Suppressor macrophage treated with lipopolysaccharide for 4 hours (primary cell): ENCODE data around the gene MBNL2.

Source experiments
- DNase-seq: peaks from one replicate; pipeline ENCODE4 v3.0.0-alpha.2; 2020

The MBNL2 gene

DNA sequence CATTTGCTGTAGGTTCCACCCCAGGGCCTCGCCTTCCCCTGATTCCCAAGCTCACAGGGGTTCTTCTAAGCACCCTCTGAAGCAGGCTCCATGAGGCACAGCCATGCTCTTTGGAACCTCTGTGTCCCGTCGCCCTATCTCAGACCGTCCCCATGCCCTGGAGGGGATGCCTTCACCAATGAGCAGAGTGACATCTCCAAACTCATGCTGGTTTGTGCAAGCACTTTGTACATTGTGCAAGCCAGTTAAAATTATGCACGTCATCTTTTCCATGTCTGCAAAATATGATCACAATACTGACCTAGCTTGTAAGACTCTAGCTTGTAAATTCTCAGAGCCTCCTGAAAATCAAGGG is 165.3 kb downstream of the MBNL2 start:
- DNase-seq, result peak; percentile 65

DNA sequence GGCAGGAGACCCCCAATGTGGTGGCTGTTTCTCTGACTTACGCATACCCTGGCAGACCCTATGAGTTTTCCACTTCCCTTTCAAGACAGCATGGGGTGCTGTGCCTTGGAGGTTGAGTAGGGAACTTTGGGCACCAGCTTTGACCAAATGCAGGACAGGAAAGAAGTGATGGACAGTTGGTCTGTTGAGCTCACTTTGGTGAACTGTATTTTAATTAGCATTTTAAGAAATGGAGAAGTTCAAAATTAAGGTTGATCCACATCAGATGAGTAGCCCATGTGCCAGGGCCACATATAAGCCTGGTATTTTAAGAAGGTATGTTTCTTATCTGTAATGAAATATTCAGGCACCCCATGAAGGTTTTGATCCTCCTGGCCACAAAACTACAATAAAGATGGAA is 165.8 kb downstream of the MBNL2 start:
- no peak for DNase-seq

DNA sequence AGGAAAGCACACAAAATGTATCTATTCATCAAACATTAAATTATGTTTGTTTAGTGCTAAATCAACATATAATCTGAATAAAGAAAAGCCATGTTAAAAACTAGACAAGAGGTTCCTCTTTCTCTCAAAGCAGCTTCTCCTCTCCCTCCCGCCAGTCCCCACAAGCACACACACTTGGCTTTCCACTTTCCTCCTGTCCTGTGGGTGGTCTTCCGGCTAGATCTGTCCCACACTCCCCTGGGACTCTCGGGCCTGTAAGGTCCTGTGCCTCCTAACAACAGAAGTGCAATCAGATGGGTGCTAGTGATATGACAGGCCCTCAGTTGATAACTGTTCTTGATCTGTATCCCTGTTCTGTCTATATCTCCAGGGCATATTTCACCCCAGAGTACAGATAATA is 166.2 kb downstream of the MBNL2 start:
- DNase-seq, result peak; percentile 15

DNA sequence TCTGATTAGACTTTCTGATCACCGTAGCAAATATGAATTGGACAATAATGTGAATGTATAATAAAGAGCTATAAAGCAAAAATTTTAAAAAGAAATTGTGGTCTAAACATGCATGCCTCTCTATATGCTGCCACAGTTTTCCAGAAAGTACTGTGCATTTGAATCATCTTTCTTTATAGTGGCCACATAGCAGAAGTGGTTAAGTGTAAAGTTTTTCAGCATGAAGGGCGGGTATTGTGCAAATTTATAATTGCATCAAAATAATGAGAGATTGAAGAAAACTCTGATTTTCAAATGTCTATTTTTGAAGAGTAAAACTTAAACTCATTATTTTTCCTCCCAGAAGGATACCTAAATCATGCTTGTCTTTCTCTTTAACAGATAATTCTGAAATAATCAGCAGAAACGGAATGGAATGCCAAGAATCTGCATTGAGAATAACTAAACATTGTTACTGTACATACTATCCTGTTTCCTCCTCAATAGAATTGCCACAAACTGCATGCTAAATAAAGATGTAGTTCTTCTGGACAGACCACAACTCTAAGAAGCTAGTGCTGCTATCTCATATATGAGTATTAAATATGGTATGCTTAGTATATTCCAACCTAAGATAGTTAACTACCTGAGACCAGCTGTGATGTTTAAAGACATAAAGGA is 168.9 kb downstream of the MBNL2 start:
- DNase-seq, result peak; percentile 21

DNA sequence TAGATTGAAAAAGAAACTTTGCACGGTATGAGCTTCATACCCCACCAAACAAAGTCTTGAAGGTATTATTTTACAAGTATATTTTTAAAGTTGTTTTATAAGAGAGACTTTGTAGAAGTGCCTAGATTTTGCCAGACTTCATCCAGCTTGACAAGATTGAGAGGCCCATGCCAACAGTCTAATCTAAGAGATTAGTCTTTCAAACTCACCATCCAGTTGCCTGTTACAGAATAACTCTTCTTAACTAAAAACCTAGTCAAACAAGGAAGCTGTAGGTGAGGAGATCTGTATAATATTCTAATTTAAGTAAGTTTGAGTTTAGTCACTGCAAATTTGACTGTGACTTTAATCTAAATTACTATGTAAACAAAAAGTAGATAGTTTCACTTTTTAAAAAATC is 169.9 kb downstream of the MBNL2 start:
- no peak for DNase-seq

DNA sequence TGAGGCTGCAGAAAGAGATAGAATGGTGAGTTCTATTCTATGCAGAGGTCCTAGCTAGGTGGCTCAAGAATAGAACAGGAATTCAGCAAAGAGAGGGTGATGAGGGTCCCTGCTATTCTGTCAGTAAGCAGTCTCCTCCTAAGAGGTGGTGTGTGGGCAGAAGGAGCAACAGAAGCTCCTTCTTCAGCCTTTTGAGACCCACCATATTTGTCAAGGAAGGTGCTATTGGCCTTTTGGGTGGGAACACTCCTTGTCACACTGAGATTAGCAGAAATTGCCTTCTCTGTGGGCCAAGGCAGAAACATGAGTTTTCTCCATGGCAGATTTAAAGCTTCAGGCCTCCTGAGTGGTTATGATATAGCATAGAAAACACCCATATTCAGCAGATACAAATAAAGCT is 172.4 kb downstream of the MBNL2 start:
- no peak for DNase-seq

DNA sequence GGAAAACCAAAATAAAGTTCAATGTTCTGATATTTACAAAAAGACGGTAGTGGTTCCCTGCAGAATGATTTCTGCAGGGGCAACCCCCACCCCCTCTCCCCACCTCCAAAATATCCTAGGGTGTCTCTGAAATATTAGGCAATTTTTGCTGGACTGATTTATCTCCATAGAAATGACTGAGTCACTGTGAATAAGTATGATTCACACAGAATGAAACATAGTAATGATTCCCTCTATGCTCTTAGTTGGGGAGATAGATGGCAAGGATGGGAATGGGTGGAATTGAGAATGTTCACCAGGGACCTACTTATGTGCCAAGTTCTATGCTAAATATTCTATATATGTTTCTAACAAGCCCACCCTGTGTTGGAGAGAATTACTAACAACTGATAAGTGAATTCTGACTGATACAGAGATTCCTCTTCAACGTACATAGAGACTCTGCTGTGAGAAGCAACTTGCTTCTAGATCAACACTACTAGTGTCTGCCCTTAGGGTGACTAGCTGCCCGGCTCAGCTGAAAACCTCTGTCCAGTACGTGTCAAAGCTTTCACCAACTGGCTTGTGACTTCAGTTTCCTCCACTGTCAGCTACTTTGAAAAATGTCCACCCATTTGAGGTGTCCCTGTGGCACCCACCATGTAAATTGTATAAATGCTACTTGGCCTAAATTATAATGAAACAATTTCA is 173.5 kb downstream of the MBNL2 start:
- peak; percentile 22 for DNase-seq

DNA sequence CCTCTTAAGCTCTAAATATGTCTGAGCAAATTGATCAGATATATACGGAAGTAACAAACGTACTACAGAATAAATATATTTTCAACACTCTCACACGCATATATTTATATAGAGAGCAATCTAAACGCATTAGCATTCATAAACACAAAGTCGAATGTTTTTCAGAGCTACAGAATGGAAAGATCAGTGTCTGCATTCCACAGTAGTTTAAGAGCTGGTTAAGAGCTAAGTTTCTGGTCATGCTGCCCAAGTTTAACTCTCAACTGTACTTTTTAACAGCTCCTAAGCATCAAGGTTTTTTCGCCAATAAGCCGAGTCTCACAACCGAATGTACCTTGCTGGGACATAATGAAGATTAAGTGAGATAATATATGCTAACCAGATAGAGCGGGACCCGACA is 175.1 kb downstream of the MBNL2 start:
- DNase-seq, result no peak

DNA sequence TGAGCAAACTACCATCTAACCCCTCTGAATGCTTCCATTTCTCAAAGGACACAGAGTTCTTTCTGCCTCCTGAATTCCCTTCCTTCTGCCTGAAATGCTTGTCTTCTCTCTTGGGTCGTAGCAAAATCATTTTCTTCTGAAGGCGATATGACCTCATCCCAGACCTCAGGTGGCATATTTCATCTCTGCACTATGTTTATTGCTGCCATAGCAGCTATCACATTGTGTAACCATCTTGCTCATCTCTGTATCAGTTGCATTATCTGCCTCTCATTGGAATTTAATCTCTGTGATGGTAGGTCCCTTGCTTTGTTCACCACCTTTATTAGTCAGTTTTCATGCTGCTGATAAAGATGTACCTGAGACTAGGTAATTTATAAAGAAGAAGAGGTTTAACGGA is 179.3 kb downstream of the MBNL2 start:
- DNase-seq, result no peak

DNA sequence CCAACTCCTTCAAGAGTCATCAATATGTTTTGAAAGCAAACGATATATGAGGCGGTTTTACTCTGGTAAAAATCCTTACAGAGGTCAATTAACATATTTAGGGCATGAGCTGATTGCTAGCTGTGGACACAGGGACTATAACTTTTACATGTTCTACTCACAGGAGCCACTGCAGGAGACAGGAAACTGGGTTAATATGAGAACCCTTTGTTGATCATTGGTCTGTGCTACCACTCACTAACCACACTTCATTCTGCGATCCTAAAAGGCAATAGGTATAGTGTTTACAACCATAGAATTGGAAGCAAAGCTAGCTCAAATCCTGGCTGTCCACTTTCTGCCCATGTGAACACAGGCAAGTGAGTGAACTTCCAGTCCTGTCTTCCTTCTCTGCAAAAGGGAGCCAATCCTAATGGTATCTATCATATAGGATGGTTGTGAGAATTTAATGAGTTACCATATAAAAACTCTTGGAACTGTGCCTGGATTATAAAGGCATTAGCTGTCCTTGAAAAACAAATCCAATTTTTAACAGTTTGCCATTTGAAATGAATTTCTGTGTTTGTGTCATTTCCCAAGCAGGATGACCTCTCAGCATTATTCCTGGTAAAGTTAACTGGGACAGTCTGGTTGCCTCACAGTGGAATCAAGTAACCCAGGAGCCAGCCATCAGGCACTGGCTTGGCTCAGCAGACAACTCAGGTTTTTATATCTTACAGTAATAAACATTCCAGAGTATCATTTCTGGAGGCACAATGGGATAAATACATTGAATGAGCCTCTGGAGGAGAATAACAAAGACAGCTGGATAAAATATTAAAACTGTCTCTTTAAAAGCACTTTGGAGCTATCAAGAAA is 182.0 kb downstream of the MBNL2 start:
- no peak for DNase-seq

DNA sequence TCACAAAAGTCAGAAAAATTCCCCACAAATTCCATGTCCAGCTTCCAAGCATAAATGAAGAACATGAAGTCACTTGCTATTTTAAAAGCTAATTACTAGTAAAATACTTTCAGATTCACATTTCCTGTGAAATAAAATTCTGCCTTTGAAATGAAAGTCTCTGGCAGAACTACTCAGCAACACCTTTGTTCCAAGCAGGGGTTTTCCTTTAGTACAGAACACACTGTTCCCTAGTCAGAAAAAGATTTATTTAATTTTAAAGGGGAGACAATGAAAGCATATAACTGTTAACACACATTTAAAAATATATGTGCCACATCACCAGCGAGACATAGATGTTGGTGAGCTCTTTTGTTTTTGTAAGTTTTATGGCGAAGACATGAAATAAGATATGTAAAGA is 185.4 kb downstream of the MBNL2 start:
- no peak for DNase-seq

DNA sequence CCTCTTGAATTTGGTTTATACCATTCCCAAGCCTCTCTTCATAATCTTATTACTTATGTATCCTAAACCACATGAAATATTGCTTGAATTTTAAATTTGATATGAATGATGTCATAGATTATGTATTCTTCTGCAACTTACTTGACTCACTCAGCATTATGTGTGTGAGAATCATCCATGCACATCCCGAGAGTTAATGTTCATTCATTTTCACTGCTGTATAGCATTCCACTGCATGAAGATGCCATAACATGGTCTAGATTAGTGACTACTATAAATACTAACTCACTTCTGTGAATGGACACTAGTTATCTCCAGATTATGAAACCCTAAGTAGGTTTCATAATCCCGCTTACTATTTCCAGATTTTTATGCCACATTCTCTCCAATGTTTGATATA is 186.8 kb downstream of the MBNL2 start:
- no peak for DNase-seq

DNA sequence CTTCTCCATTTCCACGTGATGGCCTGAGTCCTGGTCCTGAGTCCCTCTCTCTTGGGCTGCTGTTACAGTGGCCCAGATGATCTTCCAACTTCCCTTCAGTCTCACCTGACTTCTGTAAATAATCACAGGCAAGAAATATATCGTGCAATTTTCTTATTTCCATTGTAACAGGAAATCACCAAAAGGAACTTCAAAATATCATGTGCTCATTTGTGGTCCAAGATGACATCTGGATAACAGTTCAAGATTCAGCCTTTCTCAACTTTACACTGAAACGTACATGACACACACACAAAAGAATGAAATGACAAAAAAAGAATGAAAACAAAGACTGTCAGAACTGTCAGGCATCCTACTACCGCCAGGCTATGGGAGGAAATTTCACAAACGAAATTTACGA is 189.9 kb downstream of the MBNL2 start:
- no peak for DNase-seq

DNA sequence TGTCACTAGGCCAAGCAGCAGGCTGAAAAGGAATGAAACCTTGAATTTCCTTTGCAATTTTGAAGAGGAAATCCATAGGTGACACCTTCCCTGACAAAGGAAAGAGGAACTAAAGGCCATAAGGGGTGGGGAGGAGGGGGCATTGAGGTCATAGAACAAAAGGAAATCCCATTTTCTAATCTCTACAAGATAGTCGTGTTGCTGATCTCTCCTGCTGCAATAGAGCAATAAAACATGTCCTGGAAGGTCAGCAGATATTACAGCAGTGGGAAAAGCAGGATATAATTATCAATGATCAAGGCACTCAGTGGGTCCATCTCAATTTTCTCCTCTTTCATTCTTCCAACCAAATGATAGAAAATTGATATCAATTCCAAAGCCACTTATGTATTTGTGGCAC is 191.6 kb downstream of the MBNL2 start:
- DNase-seq, result no peak

DNA sequence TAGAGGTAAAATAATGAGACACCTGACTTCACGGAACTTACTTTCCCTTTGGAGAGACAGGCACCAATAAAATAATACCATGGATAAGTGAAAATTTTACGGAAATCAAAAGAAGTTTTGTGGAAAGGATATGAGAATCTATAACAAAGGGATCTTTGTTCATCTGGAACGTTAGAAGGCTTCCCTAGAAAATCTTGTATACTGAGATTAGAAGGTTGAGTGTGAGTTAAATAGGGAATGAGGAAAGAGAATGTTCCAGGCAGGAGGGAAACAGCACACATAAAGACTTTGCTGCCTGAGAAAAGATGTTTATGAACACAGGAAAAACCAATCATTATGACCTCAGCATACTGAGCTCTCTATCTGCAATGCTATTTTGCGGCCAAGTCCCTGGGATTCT is 192.3 kb downstream of the MBNL2 start:
- DNase-seq, result no peak

DNA sequence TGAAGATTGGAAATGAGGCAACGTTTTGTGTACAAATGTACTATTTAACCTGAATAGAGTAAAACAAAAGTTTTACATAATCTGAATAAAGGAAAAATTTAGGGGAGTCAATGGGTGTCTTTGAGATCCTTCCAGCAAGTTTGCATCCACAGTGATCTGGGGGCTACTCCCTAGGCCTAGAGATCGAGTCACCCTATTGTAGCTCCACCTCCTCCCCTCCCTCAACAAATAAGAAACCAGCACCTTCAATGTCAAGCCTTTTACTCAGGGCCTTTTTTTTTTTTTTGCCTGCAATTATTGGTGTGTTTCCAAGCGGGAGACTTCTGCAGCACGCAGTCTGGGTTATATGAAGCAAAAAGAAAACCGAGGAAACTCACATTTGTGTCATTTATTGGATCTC is 195.6 kb downstream of the MBNL2 start:
- DNase-seq, result no peak

DNA sequence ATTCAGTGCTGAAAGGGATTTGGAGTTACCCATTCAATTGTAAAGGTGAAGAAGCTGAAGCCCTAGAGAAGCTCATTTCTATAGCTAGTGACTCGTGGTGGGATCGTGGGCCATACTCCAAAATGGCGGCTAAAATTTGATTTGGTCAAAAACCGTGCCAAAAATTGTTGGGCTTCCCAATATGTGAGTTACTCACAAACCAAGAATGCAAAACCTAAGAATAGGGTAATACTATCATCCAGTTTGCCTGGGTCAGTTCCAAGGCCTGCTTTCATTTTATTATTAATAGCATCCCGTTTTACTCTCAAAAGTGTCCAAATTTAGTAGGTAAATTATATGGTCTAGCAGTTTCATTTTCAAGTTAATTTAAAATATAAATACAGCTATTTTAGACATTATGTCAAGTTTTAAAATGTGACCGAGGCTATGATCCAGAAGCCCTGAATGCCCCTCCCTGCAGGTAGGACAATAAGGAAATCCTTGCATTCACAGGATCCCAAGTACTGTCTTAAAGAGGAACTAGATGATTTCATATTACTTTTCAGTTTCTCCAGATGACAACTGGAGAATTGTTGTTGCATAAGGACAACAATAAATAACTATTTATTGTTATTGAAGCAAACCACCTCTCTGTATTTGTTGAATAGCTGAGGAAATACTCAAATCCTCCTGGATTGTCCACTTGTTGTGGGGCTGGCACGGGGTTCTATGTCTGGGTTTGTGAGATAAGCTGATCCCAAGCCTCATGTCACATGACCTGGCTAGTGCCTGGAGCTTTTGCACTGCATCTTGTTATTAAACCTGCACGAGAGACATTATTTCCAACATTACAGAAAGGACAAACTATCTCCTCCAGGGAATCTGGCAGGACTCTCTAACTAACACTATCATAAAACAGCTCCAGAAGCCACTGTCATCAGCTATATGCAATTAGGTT is 200.3 kb downstream of the MBNL2 start:
- DNase-seq, result no peak

DNA sequence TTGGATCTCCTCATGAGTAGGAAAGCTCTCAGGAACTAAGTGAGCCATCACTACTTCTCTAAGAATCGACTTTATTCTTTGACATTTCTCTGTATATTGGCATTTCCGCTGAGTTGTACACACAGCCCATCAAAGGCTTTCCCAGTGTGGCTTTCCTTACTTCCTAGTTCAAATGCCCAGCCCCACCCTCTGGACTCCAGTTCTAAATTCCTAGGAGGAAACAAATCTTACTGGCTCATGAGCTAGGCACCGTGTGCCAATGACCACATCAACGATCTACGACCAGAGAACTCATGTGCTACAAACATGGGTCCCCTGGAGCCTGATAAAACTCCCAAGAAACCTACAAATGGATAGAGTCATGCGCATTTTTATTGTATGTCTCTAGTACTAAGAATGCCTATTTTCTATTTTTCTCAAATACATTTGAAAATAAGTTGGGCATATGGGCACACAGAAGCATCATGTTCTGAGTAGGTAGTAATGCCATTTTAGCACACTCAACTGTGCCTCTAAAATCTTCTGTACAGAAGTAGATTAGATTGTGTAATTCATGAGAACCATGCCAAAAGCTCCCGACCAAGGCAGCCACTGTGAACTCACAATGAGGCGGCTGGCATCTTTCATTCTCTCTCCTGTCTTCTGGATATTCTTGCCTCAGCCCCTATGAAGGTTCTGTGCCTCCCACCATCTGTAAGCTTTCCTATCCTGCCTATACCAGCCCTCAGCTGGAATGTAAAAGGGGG is 201.3 kb downstream of the MBNL2 start:
- no peak for DNase-seq

DNA sequence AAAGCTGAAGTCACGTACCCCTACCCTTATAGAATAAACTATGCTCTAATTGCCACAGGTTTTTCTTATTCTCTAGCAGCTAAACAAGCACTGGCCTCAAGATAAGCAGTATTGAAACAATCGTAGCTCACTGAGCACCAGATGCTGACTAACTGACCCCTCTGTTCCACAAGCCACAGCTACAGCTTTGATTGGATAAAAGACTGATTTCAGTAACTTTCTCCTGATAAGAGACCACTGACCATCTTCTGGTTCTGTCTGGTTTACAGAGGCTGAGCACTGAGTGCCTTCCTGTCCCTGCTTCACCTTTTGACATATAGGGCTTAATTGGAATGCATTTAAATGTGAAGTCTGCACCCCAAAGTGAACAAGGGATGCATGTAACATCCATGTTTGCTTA is 203.5 kb downstream of the MBNL2 start:
- no peak for DNase-seq

DNA sequence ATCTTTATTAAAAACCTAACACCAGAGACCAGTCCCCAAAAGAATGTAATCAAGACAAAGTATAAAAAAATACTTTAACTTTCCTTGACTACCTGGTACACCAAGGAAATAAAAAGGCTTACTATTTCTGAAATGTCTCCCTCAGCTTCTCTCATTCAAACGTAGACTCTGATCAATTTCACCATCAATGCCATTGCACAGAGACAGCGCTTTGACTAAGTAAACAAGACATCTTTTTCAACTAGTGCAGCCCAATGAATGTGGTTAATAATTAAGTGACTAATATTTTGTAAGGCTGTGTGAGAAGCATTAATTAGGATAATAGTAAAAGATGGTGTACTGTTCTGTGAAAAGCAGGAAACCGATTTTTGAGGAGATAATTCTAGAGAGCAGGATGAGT is 204.6 kb downstream of the MBNL2 start:
- no peak for DNase-seq

DNA sequence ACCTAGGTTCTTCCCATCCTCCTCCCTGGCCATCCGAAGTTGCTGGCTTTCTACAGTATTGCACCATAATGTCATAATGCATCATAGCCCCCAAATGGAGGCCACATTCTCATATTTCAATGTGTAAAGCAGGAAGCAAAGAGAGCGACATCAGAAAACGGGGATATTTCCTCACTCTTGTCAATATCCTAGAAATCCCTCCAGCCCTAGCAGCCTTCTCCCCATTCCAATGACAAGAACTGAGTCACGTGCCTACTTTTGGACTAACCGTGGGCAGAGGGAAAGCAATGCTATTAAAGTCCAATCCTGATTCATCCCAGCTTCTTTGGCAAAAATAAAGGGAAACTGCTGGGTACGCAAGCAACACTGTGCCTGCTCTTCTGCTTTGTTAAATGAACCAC is 207.5 kb downstream of the MBNL2 start:
- peak; percentile 52 for DNase-seq

DNA sequence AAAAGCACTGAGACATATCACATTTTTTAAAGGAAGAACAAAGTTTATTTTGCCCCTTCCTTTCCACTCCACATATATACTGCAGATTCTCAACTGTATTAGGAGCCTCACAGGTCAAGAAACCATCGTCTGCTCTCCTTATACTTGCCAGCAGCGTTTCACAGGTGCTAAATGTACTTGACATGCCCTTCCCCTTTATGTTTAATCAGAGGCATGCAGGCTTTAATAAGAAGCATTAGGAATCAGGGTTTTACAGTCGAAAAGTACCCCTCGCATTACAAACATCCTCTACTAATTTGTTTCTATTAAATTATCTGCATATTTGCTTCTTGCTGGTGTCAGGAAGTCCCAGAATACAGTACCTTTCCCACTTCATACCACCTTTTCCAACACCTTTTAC is 208.2 kb downstream of the MBNL2 start:
- no peak for DNase-seq
